Activated CD4-positive, alpha-beta memory T cell treated with anti-CD3 and anti-CD28 coated beads for 36 hours (primary cell): ENCODE data around the gene SMKR1. TPM values are rescaled to one million over a fixed set of nuclear protein-coding genes. Genes with fewer than 3 reads are reported as not detected.

ENCODE experiments used
- CTCF ChIA-PET: fragments of 350-600 bp; sonication (Branson Sonifier 250); formaldehyde crosslinking; loops from one replicate; lab custom pipeline; 2021; ENCODE audit warnings: antibody characterized with exemption, inconsistent platforms; lab: Charles Lee
- POLR2A ChIA-PET: fragments of 350-600 bp; sonication (Branson Sonifier 250); formaldehyde crosslinking; loops from one replicate; lab custom pipeline; 2021; ENCODE audit warnings: antibody characterized with exemption; lab: Charles Lee
- DNase-seq: peaks from one replicate; pipeline ENCODE4 v3.0.0-alpha.2; 2020
- H3K27ac Mint-ChIP-seq: one replicate; pipeline ENCODE4 v1.8.0; 2021; ENCODE audit warnings: mixed read lengths
- H3K27me3 Mint-ChIP-seq: one replicate; pipeline ENCODE4 v1.8.0; 2021; ENCODE audit warnings: mixed read lengths
- H3K36me3 Mint-ChIP-seq: one replicate; pipeline ENCODE4 v1.8.0; 2021; ENCODE audit warnings: mixed read lengths
- H3K4me1 Mint-ChIP-seq: one replicate; pipeline ENCODE4 v1.8.0; 2021; ENCODE audit warnings: low read depth, mixed read lengths
- H3K4me3 Mint-ChIP-seq: one replicate; pipeline ENCODE4 v1.8.0; 2021; ENCODE audit warnings: mild to moderate bottlenecking, mixed read lengths
- H3K9me3 Mint-ChIP-seq: one replicate; pipeline ENCODE4 v1.8.0; 2021; ENCODE audit warnings: mixed read lengths
- intact Hi-C: fragments of 100-400 bp; cut with micrococcal nuclease; formaldehyde crosslinking; loops from one replicate; pipeline ENCODE4 v1.15.1; 2023
- total RNA-seq, 2 experiments: library from RNA; stranded (reverse); gene quantifications; one replicate each; pipeline ENCODE4 v1.2.3, GENCODE V29; 2021

Gene SMKR1
- total RNA-seq, 2 experiments from 2014 or later = 1.5 to 2.0 TPM

DNA sequence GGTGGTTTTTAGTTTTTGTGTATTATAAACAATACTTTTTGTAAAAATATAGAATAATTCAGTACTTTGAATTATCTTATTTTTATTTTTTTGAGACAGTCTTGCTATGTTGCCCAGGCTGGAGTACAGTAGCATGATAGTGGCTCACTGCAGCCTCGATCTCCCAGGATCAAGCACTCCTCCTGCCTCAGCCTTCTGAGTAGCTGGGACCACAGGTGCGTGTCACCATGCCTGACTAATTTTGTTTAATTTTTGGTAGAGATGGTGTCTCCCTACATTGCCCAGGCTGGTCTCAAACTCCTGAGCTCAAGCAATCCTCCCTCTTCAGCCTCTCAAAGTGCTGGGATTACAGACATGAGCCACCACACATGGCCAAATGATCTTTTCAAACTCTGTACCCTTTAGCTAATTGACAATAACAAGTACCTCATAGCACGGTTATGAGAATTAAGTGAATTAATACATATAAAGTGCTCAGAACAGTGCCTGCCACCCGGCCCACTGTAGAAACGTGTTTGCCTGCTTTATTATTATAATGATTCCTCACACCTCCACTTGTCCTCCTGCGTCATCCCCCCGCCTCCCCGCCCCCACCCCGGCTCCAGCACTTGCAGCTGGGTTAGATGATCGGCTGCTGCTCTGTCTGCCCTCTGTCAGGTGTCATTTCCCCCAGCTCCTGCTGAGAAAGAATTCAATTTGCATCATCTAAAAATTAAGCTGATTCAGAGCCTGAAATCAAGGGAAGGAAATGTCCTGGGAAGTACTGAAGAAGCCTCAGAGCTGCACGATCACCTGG, 55.6 kb downstream of the SMKR1 start:
- Mint-ChIP-seq H3K27me3 (peaks cover 3% of the 10 kb centered on the region), H3K36me3 (no peaks in the 10 kb centered on the region)
- CTCF ChIA-PET = interaction anchor here (1.0 kb wide), 1 partner anchor 215 kb away, joined by 3 read pairs; no protein-coding TSS in a partner anchor

DNA sequence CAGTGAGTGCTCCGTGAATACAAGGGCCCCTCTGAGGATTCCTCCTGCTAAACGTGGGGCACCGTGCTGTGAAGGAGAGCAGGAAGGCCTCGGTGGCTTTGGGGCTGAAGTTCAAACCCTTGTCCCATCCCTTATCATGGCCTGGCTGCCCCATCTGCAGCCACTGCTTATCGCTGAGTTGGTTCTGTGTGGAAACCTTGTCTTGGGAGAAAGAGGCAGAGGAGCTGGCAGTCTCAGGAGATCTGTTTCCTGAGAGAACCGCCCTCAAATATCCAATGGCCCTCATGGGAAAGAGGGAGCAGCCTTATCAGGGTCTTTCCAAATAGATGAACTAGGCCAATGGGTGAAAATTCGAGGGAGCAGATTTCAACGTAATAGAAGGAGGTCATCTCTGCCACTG, 57.2 kb downstream of the SMKR1 start:
- no peak for DNase-seq
- ChIA-PET CTCF (no interaction called here), POLR2A (no interaction called here)
- no peaks in the 10 kb centered on the region for H3K9me3 Mint-ChIP-seq
- no peaks in the 10 kb centered on the region for H3K36me3 Mint-ChIP-seq
- intact Hi-C loops = no loop called here
- peaks cover 3% of the 10 kb centered on the region for H3K27me3 Mint-ChIP-seq
- no peak overlapping the region for H3K27ac Mint-ChIP-seq
- H3K4me1 Mint-ChIP-seq = no peaks in the 10 kb centered on the region
- no peak overlapping the region for H3K4me3 Mint-ChIP-seq

More for the DNA sequence above, 55.6 kb downstream of the SMKR1 start:
- H3K4me3 Mint-ChIP-seq = no peak overlapping the region
- no peak overlapping the region for H3K27ac Mint-ChIP-seq
- intact Hi-C loops = no loop called here
- no peak for DNase-seq
- H3K4me1 Mint-ChIP-seq = peaks cover 5% of the 10 kb centered on the region
- H3K9me3 Mint-ChIP-seq = no peaks in the 10 kb centered on the region
- POLR2A ChIA-PET = no interaction called here

DNA sequence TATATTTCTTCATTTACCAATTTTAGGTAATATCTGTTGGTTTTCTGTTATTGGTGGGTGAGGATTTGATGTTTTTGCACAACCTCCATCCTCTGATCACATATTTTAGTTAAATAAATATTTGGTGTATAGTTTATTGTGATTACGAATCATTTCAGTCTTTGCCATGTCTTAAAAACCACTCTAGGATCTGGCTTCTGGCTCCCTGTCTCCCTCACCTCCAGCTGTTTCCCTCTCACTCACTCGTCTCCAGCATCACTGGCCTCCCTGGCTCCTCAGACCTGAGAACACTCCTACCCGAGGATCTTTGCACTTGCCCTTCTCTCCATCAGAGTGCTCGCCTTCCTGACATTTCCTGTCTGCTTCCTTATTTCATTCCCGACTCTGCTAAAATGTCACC, 58.5 kb downstream of the SMKR1 start:
- Mint-ChIP-seq H3K4me3 (no peak overlapping the region), H3K9me3 (no peaks in the 10 kb centered on the region), H3K27ac (no peak overlapping the region), H3K4me1 (no peaks in the 10 kb centered on the region), H3K36me3 (no peaks in the 10 kb centered on the region), H3K27me3 (peaks cover 5% of the 10 kb centered on the region)
- intact Hi-C loops = no loop called here
- POLR2A ChIA-PET = no interaction called here
- no peak for DNase-seq
- CTCF ChIA-PET = no interaction called here

DNA sequence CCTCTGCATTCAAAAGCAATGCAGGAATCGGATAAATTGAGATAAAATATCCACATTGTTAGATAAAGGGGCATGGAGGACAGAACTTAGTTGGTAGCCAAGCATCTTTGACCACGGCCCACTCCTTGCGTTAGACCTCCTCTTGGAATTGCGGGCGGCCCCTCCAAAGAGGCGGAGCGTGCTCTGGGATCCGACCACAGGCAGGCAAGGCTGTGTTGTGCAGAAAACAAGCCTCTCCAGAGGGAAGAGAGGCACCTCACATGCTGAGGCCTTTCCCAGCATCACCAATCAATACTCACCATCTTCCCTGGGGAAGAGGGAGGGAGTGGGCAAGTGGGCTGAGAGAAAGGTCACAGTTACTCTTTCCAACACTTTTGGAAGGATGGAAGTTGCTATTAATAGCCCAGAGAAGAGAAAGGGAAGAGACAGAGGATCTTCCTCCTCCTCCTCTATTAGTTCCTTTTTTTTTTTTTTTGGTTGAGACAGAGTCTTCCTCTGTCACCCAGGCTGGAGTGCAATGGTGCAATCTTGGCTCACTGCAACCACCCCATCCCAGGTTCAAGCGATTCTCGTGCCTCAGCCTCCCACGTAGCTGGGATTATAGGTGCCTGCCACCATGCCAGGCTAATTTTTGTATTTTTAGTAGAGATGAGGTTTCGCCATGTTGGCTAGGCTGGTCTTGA, 59.5 kb downstream of the SMKR1 start:
- DNase-seq = no peak
- POLR2A ChIA-PET = no interaction called here
- H3K27ac Mint-ChIP-seq = no peak overlapping the region
- no peaks in the 10 kb centered on the region for H3K9me3 Mint-ChIP-seq
- H3K36me3 Mint-ChIP-seq = no peaks in the 10 kb centered on the region
- H3K4me3 Mint-ChIP-seq = no peak overlapping the region
- CTCF ChIA-PET = no interaction called here
- H3K4me1 Mint-ChIP-seq = no peaks in the 10 kb centered on the region
- peaks cover 8% of the 10 kb centered on the region for H3K27me3 Mint-ChIP-seq
- intact Hi-C loops = no loop called here

Other genes starting within 250 kb of the SMKR1 start
- 10 to 100 TPM; 56.1 to 62.0 TPM for gene STRIP2, start 68.1 kb upstream of the SMKR1 start, total RNA-seq
- gene NRF1, start 109.2 kb downstream of the SMKR1 start, total RNA-seq = 10 to 100 TPM; 19.9 to 20.4 TPM